B cell (primary cell): ENCODE results near the gene CPXM1.

ENCODE experiments used
- EZH2 ChIP-seq: IDR thresholded peaks from 2 replicates; pipeline ENCODE4 v1.6.1; 2012; ENCODE audit warnings: borderline replicate concordance, low read depth, mild to moderate bottlenecking, moderate library complexity, low read length; ENCODE audit not compliant: insufficient read depth, poor library complexity, severe bottlenecking
- TF ChIP-seq, protein P1 (sequence below): fragments of 200-600 bp; IDR thresholded peaks from one replicate; pipeline ENCODE4 v1.8.0; 2022; ENCODE audit warnings: antibody characterized with exemption, mild to moderate bottlenecking

DNA sequence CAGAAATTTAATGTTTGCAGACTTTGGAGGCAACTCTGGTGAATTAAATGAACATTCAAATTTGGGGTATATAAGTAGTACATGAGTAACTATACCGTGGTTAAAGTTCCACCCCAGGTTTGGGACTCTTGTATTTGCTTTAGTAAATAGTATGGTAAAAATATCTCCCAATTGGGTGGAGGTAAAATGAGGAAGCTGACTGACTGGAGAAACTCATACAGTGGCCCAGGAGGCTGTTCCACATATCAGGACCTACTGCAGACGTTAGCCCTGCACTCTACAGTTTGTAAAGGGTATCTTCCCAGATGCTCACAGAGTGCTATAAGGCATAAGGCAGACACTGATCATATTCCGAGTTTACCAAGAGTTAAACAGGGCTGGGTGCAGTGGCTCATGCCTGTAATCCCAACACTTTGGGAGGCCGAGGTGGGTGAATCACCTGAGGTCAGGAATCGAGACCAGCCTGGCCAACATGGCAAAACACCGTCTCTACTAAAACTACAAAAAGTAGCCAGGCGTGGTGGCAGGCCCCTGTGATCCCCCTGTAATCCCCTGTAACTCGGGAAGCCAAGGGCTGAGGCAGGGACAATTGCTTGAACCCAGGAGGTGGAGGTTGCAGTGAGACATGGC, 53.7 kb downstream of the CPXM1 start:
- TF ChIP-seq, protein P1, sequence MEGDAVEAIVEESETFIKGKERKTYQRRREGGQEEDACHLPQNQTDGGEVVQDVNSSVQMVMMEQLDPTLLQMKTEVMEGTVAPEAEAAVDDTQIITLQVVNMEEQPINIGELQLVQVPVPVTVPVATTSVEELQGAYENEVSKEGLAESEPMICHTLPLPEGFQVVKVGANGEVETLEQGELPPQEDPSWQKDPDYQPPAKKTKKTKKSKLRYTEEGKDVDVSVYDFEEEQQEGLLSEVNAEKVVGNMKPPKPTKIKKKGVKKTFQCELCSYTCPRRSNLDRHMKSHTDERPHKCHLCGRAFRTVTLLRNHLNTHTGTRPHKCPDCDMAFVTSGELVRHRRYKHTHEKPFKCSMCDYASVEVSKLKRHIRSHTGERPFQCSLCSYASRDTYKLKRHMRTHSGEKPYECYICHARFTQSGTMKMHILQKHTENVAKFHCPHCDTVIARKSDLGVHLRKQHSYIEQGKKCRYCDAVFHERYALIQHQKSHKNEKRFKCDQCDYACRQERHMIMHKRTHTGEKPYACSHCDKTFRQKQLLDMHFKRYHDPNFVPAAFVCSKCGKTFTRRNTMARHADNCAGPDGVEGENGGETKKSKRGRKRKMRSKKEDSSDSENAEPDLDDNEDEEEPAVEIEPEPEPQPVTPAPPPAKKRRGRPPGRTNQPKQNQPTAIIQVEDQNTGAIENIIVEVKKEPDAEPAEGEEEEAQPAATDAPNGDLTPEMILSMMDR, result no peak
- no peak for TF ChIP-seq EZH2
